Neural progenitor cell (in vitro differentiated cells): ENCODE results near the gene TGFB2. TPM values are rescaled to one million over a fixed set of nuclear protein-coding genes. Genes with fewer than 3 reads are reported as not detected.

Experiments used
- DNase-seq: peaks from one replicate; pipeline ENCODE4 v3.0.0-alpha.2; 2016; ENCODE audit warnings: low spot score
- H2AFZ ChIP-seq: fragments of 200-600 bp; sonication (generic); replicated peaks from 2 replicates; pipeline ENCODE4 v1.6.1; 2016; ENCODE audit warnings: antibody characterized with exemption
- H3F3A ChIP-seq: fragments of 200-600 bp; sonication (generic); 2 replicates; pipeline ENCODE4 v1.6.1; 2016; ENCODE audit warnings: antibody characterized with exemption, low read depth
- H3K27ac ChIP-seq: fragments of 200-600 bp; sonication (generic); 2 replicates; pipeline ENCODE4 v1.5.1; 2016; ENCODE audit warnings: mild to moderate bottlenecking
- H3K27me3 ChIP-seq: fragments of 200-600 bp; sonication (generic); 2 replicates; pipeline ENCODE4 v1.6.1; 2016; ENCODE audit warnings: mild to moderate bottlenecking, moderate library complexity
- H3K36me3 ChIP-seq: fragments of 200-600 bp; sonication (generic); 2 replicates; pipeline ENCODE4 v1.5.1; 2016
- H3K4me1 ChIP-seq: fragments of 200-600 bp; sonication (generic); 2 replicates; pipeline ENCODE4 v1.6.1; 2016; ENCODE audit warnings: mixed run types
- H3K4me2 ChIP-seq: fragments of 200-600 bp; sonication (generic); 2 replicates; pipeline ENCODE4 v1.6.1; 2016
- H3K4me3 ChIP-seq: fragments of 200-600 bp; sonication (generic); 2 replicates; pipeline ENCODE4 v1.5.1; 2016
- H3K79me2 ChIP-seq: fragments of 200-600 bp; sonication (generic); 2 replicates; pipeline ENCODE4 v1.6.1; 2016; ENCODE audit warnings: low read depth
- H3K9ac ChIP-seq: fragments of 200-600 bp; sonication (generic); 2 replicates; pipeline ENCODE4 v1.6.1; 2016
- H3K9me3 ChIP-seq: fragments of 200-600 bp; sonication (generic); 2 replicates; pipeline ENCODE4 v1.5.1; 2016; ENCODE audit warnings: low read depth
- H4K20me1 ChIP-seq: fragments of 200-600 bp; sonication (generic); 2 replicates; pipeline ENCODE4 v1.6.1; 2016; ENCODE audit warnings: low read depth
- H3K27ac Mint-ChIP-seq: 3 replicates; pipeline ENCODE4 v1.8.0; 2021; ENCODE audit warnings: mixed read lengths
- H3K27me3 Mint-ChIP-seq: 2 replicates; pipeline ENCODE4 v1.8.0; 2022; ENCODE audit warnings: low read depth, mild to moderate bottlenecking, inconsistent platforms, moderate library complexity, mixed read lengths; ENCODE audit not compliant: insufficient read depth
- H3K36me3 Mint-ChIP-seq: 3 replicates; pipeline ENCODE4 v1.8.0; 2021; ENCODE audit warnings: mixed read lengths
- H3K4me1 Mint-ChIP-seq: 3 replicates; pipeline ENCODE4 v1.8.0; 2021; ENCODE audit warnings: mixed read lengths
- H3K4me3 Mint-ChIP-seq: 3 replicates; pipeline ENCODE4 v1.8.0; 2021; ENCODE audit warnings: mild to moderate bottlenecking, moderate library complexity, mixed read lengths
- H3K9me3 Mint-ChIP-seq: 3 replicates; pipeline ENCODE4 v1.8.0; 2020; ENCODE audit warnings: mixed read lengths
- CTCF ChIP-seq: fragments of 200-600 bp; sonication (generic); IDR thresholded peaks from 2 replicates; pipeline ENCODE4 v1.5.1; 2017; ENCODE audit warnings: antibody characterized with exemption, mild to moderate bottlenecking
- EZH2 ChIP-seq: fragments of 200-600 bp; sonication (generic); IDR thresholded peaks from 2 replicates; pipeline ENCODE4 v1.6.1; 2017; ENCODE audit warnings: antibody characterized with exemption, mild to moderate bottlenecking, moderate library complexity
- EZH2phosphoT487 ChIP-seq: fragments of 200-600 bp; sonication (generic); IDR thresholded peaks from 2 replicates; pipeline ENCODE4 v1.6.1; 2017; ENCODE audit warnings: antibody characterized with exemption
- total RNA-seq: library from RNA; depleted of rRNA; stranded (reverse); fragments of >200 nt; gene quantifications from 2 replicates; pipeline ENCODE4 v1.2.3, GENCODE V29; 2015; ENCODE audit warnings: low replicate concordance

Gene TGFB2
- total RNA-seq, 1 donor from 2014 or later, result 1.9 TPM

GRCh38 chr1:218376722-218377121 lies 31.6 kb downstream of the TGFB2 start:
- no peak overlapping the region for H3K9ac ChIP-seq
- no peaks in the 10 kb centered on the region for H3K4me1 ChIP-seq
- H3K4me2 ChIP-seq, result no peak overlapping the region
- no peak overlapping the region for H3K4me3 ChIP-seq
- DNase-seq, result no peak
- TF ChIP-seq CTCF, result no peak
- no peak for TF ChIP-seq EZH2phosphoT487
- TF ChIP-seq EZH2, result no peak
- no peaks in the 10 kb centered on the region for H3K79me2 ChIP-seq
- Mint-ChIP-seq H3K4me1 (peaks cover 25% of the 10 kb centered on the region), H3K9me3 (no peaks in the 10 kb centered on the region), H3K36me3 (no peaks in the 10 kb centered on the region), H3K27ac (no peak overlapping the region), H3K27me3 (peaks cover 2% of the 10 kb centered on the region), H3K4me3 (no peak overlapping the region)
- no peak overlapping the region for H3K27ac ChIP-seq
- no peaks in the 10 kb centered on the region for H4K20me1 ChIP-seq
- no peaks in the 10 kb centered on the region for H3K27me3 ChIP-seq
- no peaks in the 10 kb centered on the region for H3F3A ChIP-seq
- H3K9me3 ChIP-seq, result no peaks in the 10 kb centered on the region
- no peaks in the 10 kb centered on the region for H3K36me3 ChIP-seq
- H2AFZ ChIP-seq, result no peak overlapping the region

GRCh38 chr1:218377143-218377660 lies 32.1 kb downstream of the TGFB2 start:
- Histone ChIP-seq H3K27me3 (no peaks in the 10 kb centered on the region), H3K9me3 (no peaks in the 10 kb centered on the region), H3F3A (no peaks in the 10 kb centered on the region), H3K4me1 (no peaks in the 10 kb centered on the region), H3K79me2 (no peaks in the 10 kb centered on the region), H3K36me3 (no peaks in the 10 kb centered on the region), H3K4me2 (no peak overlapping the region), H3K9ac (no peak overlapping the region), H3K4me3 (no peak overlapping the region), H2AFZ (no peak overlapping the region), H3K27ac (no peak overlapping the region), H4K20me1 (no peaks in the 10 kb centered on the region)
- Mint-ChIP-seq H3K27me3 (peaks cover 2% of the 10 kb centered on the region), H3K9me3 (no peaks in the 10 kb centered on the region), H3K36me3 (no peaks in the 10 kb centered on the region), H3K4me1 (peaks cover 22% of the 10 kb centered on the region), H3K4me3 (no peak overlapping the region), H3K27ac (no peak overlapping the region)
- no peak for DNase-seq
- no peak for TF ChIP-seq EZH2phosphoT487
- TF ChIP-seq EZH2, result no peak
- no peak for TF ChIP-seq CTCF

DNA sequence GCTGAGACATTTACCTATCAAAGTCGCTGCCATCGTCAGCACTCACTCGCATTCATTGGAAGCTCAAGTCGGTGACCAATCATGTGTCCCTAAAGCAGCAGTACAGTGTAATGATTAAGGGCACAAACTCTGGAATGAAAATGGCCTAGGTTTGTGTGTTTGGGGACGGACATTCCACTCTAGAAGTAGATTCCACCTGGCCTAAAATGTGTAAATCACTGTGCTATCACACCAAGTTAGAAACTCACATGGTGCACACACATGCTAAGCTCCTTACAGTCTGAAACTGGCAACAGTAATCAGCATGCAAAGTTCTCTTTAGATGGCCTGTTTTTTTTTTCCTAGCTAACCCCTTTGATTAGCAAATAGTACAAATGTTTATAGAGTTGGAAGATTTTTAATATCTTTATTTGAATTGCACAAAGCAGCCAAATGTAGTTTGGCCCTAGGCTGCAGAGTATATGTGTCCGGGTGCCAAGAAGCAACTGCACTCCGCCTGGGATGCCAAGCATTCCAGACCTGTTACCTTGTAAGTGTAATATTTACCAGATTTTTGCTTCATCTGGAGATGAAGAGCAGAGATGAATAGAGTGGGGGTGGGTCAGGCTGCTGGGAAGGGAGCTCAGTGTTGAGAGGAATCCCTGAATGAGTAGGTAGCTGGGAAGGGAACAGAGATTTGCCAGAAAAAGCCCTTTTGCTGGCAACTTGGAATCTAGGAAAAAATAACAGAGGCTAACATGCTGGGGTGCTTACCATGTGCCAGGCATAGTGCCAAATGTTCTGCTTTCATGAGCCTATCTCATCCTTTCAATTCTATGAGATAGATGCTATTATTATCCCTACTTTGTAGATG lies 35.2 kb downstream of the TGFB2 start:
- H3K4me2 ChIP-seq, result no peak overlapping the region
- H3K9me3 ChIP-seq, result no peaks in the 10 kb centered on the region
- Mint-ChIP-seq H3K4me1 (peaks cover 6% of the 10 kb centered on the region), H3K36me3 (no peaks in the 10 kb centered on the region), H3K9me3 (no peaks in the 10 kb centered on the region), H3K27ac (peak overlapping the region; percentile 16), H3K27me3 (peaks cover 2% of the 10 kb centered on the region), H3K4me3 (no peak overlapping the region)
- H3K79me2 ChIP-seq, result no peaks in the 10 kb centered on the region
- peak overlapping the region; percentile 53 for H2AFZ ChIP-seq
- no peak for DNase-seq
- no peaks in the 10 kb centered on the region for H3K36me3 ChIP-seq
- no peaks in the 10 kb centered on the region for H3K27me3 ChIP-seq
- H4K20me1 ChIP-seq, result no peaks in the 10 kb centered on the region
- no peak overlapping the region for H3K27ac ChIP-seq
- H3K4me3 ChIP-seq, result no peak overlapping the region
- H3K9ac ChIP-seq, result no peak overlapping the region
- H3F3A ChIP-seq, result no peaks in the 10 kb centered on the region
- H3K4me1 ChIP-seq, result no peaks in the 10 kb centered on the region
- TF ChIP-seq EZH2phosphoT487, result no peak
- no peak for TF ChIP-seq EZH2
- TF ChIP-seq CTCF, result no peak
